GM12878 (cell line): Measurements from ENCODE around the gene FOXL3. TPM values are rescaled to one million over a fixed set of nuclear protein-coding genes. Genes with fewer than 3 reads are reported as not detected.

Experiments
- ATAC-seq: fragments of 200-7000 bp; cut with Tn5 transposase; 3 replicates; pipeline ENCODE4 v1.9.1; 2020; ENCODE audit warnings: mild to moderate bottlenecking, moderate library complexity
- BruUV-seq: library from RNA; stranded (reverse); fragments of 400-500 nt; replicated peaks from 2 replicates; lab custom pipeline; 2021; lab: Mats Ljungman, UMichigan
- CTCF ChIA-PET: fragments of 300-600 bp; sonication (Branson Sonifier 250); formaldehyde crosslinking; extraction: SDS; loops from one replicate; lab custom pipeline; 2021; ENCODE audit warnings: inconsistent platforms; lab: Yijun Ruan, JAX
- POLR2A ChIA-PET: fragments of 350-600 bp; formaldehyde crosslinking; extraction: SDS; loops from one replicate; lab custom pipeline; 2021; ENCODE audit warnings: inconsistent platforms; lab: Charles Lee
- RAD21 ChIA-PET: fragments of 300-600 bp; sonication (Branson Sonifier 250); formaldehyde crosslinking; loops from one replicate; lab custom pipeline; 2023; ENCODE audit warnings: antibody characterized with exemption; ENCODE audit not compliant: unreplicated experiment; lab: Charles Lee
- SMC1A ChIA-PET: fragments of 300-600 bp; sonication (Branson Sonifier 250); formaldehyde crosslinking; loops from one replicate; lab custom pipeline; 2023; ENCODE audit not compliant: unreplicated experiment, uncharacterized antibody; lab: Charles Lee
- DNase-seq: peaks from one replicate; pipeline ENCODE4 v3.0.0-alpha.2; 2011; ENCODE audit warnings: low read depth, low spot score
- FAIRE-seq: peaks from 3 replicates; lab custom pipeline; 2011; peaks lifted over from hg19 to GRCh38; lab: Jason Lieb, UNC
- H2AFZ ChIP-seq: 2 replicates; pipeline ENCODE4 v1.6.0; 2011; ENCODE audit warnings: low read depth, low read length, control low read depth; ENCODE audit not compliant: control insufficient read depth
- H3K27ac ChIP-seq: 2 replicates; pipeline ENCODE4 v1.5.1; 2011; ENCODE audit warnings: control low read depth; ENCODE audit not compliant: control insufficient read depth, insufficient read depth
- H3K27me3 ChIP-seq, 2 experiments: replicated peaks in 1 of 2; 2 replicates each; pipeline versions ENCODE4 v1.6.0 to v1.6.1; 2011; ENCODE audit warnings: low read length in 1 of 2; ENCODE audit not compliant: control insufficient read depth in 2 of 2, insufficient read depth in 2 of 2
- H3K36me3 ChIP-seq, 2 experiments: 2 replicates each; pipeline ENCODE4 v1.5.1; 2011; ENCODE audit warnings: low read length in 1 of 2; ENCODE audit not compliant: control insufficient read depth in 2 of 2, insufficient read depth in 2 of 2
- H3K4me1 ChIP-seq: 2 replicates; pipeline ENCODE4 v1.6.1; 2011; ENCODE audit warnings: mild to moderate bottlenecking, low read length, moderate library complexity, mixed read lengths; ENCODE audit not compliant: control insufficient read depth, insufficient read depth
- H3K4me2 ChIP-seq: 2 replicates; pipeline ENCODE4 v1.6.0; 2011; ENCODE audit warnings: control low read depth; ENCODE audit not compliant: control insufficient read depth, insufficient read depth
- H3K4me3 ChIP-seq: fragments of 200-600 bp; sonication (generic); 2 replicates; pipeline ENCODE4 v1.5.1; 2016
- H3K79me2 ChIP-seq: 2 replicates; pipeline ENCODE4 v1.6.0; 2011; ENCODE audit warnings: low read length; ENCODE audit not compliant: control insufficient read depth, insufficient read depth
- H3K9ac ChIP-seq: 2 replicates; pipeline ENCODE4 v1.8.0; 2011; ENCODE audit warnings: low read length, control low read depth, mixed read lengths; ENCODE audit not compliant: control insufficient read depth, insufficient read depth
- H3K9me3 ChIP-seq: replicated peaks from 3 replicates; pipeline ENCODE4 v1.5.1; 2011; ENCODE audit warnings: mild to moderate bottlenecking, low read length; ENCODE audit not compliant: control insufficient read depth, insufficient read depth
- H4K20me1 ChIP-seq: 2 replicates; pipeline ENCODE4 v1.6.0; 2011; ENCODE audit not compliant: control insufficient read depth, insufficient read depth
- BCLAF1 ChIP-seq: fragments of 450-650 bp; IDR thresholded peaks from 2 replicates; pipeline ENCODE4 v1.6.1; 2017; ENCODE audit warnings: antibody characterized with exemption, mild to moderate bottlenecking, moderate library complexity
- IKZF2 ChIP-seq, 2 experiments: fragments of 450-650 bp; IDR thresholded peaks; 2 replicates each; pipeline ENCODE4 v1.6.1; 2017; ENCODE audit warnings: mild to moderate bottlenecking in 2 of 2, moderate library complexity in 2 of 2
- KDM1A ChIP-seq: fragments of 200-600 bp; sonication (generic); IDR thresholded peaks from 2 replicates; pipeline ENCODE4 v1.6.1; 2016; ENCODE audit warnings: borderline replicate concordance
- MEF2A ChIP-seq: IDR thresholded peaks from 2 replicates; pipeline ENCODE4 v1.6.1; 2011; ENCODE audit warnings: low read depth, mild to moderate bottlenecking, low read length, moderate library complexity; ENCODE audit not compliant: insufficient read depth
- USF1 ChIP-seq: IDR thresholded peaks from 2 replicates; pipeline ENCODE4 v1.6.1; 2011; ENCODE audit warnings: borderline replicate concordance, low read depth, mild to moderate bottlenecking, moderate library complexity, mixed read lengths, low read length; ENCODE audit not compliant: insufficient read depth; ENCODE audit errors: extremely low read length
- ZBTB4 ChIP-seq: fragments of 450-650 bp; formaldehyde crosslinking; IDR thresholded peaks from 2 replicates; pipeline ENCODE4 v1.4.0; 2022; ENCODE audit warnings: mild to moderate bottlenecking, moderate library complexity
- WGBS: methylation state at CpG from one replicate; pipeline ENCODE4 v1.1.6; 2016; ENCODE audit warnings: low lambda C conversion rate; ENCODE audit not compliant: insufficient replicate concordance, insufficient coverage; ENCODE audit errors: missing lambda C conversion rate; 5-methylcytosine and 5-hydroxymethylcytosine counted together
- in situ Hi-C: fragments of 300-500 bp; cut with MboI; formaldehyde crosslinking; loops from 9 replicates; pipeline ENCODE4 v1.14.3; 2018; ENCODE audit warnings: mixed read lengths
- intact Hi-C: fragments of 100-400 bp; cut with micrococcal nuclease; formaldehyde crosslinking; loops from one replicate; pipeline ENCODE4 v1.14.2; 2022; ENCODE audit not compliant: unreplicated experiment
- polyA plus RNA-seq, 11 experiments: library from polyadenylated mRNA; depleted of rRNA in 4 of 11; unstranded in 6 of 11; stranded (reverse) in 5 of 11; fragments of >200 nt; fragmentation: Nextera tagmentation in 4 of 11; fragmentation: Illumina TruSeq in 1 of 11; extraction: Ambion mirVana in 4 of 11; extraction: Trizol in 1 of 11; gene quantifications; 1 replicate in 1 of 11; 2 replicates in 10 of 11; pipeline versions ENCODE4 v1.2.1 to v1.2.3, GENCODE V29; 2011 to 2016; ENCODE audit warnings: inconsistent platforms in 2 of 11, missing spikeins in 2 of 11, low read depth in 1 of 11
- total RNA-seq, 4 experiments: library from RNA; depleted of rRNA in 3 of 4; stranded (reverse); fragments of >200 nt in 3 of 4; fragmentation: Illumina TruSeq in 1 of 4; extraction: Trizol in 1 of 4; gene quantifications; 2 replicates each; pipeline versions ENCODE4 v1.2.1 to v1.2.3, GENCODE V29; 2013 to 2021
- TF ChIP-seq, protein P1 (sequence below): fragments of 450-650 bp; IDR thresholded peaks from 2 replicates; pipeline ENCODE4 v1.6.1; 2014; ENCODE audit warnings: mild to moderate bottlenecking

FOXL3 gene
- total and polyA plus RNA-seq, 10 of the 15 experiments (the other 5 are each of a cell fraction or from before 2014, with no cell fraction given), result not detected

DNA sequence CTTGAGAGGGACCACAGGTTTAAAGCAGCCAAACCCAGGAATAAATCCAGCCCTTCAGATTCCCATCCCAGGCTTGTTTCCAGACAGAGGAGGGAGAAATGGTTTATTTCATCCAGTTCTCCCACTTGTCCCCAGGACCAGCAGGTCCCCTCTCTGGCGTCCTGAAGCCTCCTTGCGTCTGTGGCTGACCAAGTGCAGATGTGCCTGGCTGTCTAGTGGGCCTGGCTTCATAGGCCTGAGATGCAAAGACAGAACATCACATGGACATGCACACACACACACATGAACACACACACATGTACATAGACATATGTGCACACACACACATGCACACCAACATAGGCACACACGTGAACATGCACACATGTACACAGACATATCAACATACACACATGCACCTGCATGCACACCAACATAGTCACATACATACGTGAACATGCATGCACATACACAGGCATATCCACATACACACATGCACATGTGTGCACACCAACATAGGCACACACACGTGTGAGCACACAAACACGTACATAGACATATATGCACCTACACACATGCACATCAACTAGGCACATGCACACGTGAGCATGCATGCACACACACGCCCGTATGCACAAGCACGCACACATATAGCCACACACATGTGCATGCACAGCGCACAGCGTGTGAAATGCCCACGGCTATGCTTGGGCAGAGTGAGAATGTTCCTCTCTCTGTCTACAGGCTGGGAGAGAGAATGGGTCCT, 10.7 kb downstream of the FOXL3 start:
- Histone ChIP-seq H3K27ac (no peak overlapping the region), H3K4me3 (no peak overlapping the region), H4K20me1 (no peaks in the 10 kb centered on the region), H2AFZ (no peak overlapping the region), H3K4me2 (no peak overlapping the region), H3K27me3 (no peaks in the 10 kb centered on the region; a peak in 1 of 4 replicates), H3K4me1 (no peaks in the 10 kb centered on the region), H3K36me3 (no peaks in the 10 kb centered on the region), H3K9ac (no peak overlapping the region), H3K9me3 (no peaks in the 10 kb centered on the region; the same call in 2 of the 3 replicates), H3K79me2 (no peaks in the 10 kb centered on the region)
- no TSS peak for BruUV-seq
- WGBS, result 53% methylated on average over 13 of the region's 13 CpGs
- TF ChIP-seq USF1 (no peak), IKZF2 (IDR thresholded peaks at IDR 0.05) (no peak), BCLAF1 (no peak), MEF2A (no peak), KDM1A (no peak), ZBTB4 (CRISPR knock-in tag) (no peak)
- TF ChIP-seq, protein P1, sequence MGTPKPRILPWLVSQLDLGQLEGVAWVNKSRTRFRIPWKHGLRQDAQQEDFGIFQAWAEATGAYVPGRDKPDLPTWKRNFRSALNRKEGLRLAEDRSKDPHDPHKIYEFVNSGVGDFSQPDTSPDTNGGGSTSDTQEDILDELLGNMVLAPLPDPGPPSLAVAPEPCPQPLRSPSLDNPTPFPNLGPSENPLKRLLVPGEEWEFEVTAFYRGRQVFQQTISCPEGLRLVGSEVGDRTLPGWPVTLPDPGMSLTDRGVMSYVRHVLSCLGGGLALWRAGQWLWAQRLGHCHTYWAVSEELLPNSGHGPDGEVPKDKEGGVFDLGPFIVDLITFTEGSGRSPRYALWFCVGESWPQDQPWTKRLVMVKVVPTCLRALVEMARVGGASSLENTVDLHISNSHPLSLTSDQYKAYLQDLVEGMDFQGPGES, result no peak
- ChIA-PET SMC1A (no interaction called here), POLR2A (no interaction called here), CTCF (no interaction called here), RAD21 (no interaction called here)
- no peak for FAIRE-seq
- in situ Hi-C loops (no loop called here), intact Hi-C loops (no loop called here)
- ATAC-seq, result no peak
- DNase-seq, result no peak
